LNCaP clone FGC (cell line): Measurements from ENCODE around the gene AP3B2.

Experiments
- DNase-seq: peaks from one replicate; pipeline ENCODE4 v3.0.0-alpha.2; 2011; ENCODE audit warnings: low read depth
- H3K4me3 ChIP-seq: 2 replicates; pipeline ENCODE4 v1.5.1; 2011; ENCODE audit warnings: mild to moderate bottlenecking, low read depth, low read length, control low read depth
- CTCF ChIP-seq: IDR thresholded peaks from 2 replicates; pipeline ENCODE4 v1.5.1; 2012; ENCODE audit warnings: mild to moderate bottlenecking; ENCODE audit not compliant: control insufficient read depth, insufficient read depth; ENCODE audit errors: extremely low read depth

The AP3B2 gene

DNA sequence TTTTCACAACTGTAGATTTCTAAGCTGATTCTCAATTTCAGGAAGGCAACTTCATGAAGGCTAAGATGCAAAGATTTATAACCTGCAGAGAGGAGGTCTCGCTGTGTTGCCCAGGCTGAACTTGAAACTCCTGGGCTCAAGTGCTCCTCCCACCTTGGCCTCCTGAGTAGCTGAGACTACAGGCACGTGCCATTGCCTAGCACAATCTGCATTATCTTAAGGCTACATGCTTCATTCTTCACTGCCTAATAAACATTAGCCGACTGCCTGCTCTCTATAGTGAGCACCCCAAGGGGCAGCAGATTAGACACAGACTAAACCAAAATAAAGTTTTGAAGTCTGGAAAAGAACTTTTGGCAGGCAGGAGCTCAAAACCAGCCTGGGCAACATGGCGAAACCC, 79.6 kb downstream of the AP3B2 start:
- no peak overlapping the region for H3K4me3 ChIP-seq
- TF ChIP-seq CTCF, result no peak
- DNase-seq, result no peak

DNA sequence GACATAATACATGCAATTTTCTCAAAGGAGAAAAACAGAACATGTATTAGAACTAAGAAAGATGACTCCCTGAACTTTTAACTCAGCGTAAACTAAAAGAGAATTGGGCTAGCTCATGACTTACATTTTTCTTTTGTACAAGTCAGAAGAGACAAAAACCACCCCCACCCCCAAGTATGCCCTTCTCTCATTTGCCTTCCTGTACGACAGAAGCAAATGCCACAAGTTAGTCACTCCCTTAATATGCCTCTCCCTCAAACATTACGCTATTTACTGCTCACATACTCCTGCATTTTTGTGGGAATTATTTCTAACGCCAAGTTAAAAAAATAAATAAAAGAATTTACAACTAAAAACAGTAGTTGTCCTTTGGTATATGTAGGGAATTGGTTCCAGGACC, 84.5 kb downstream of the AP3B2 start:
- TF ChIP-seq CTCF, result no peak
- no peak overlapping the region for H3K4me3 ChIP-seq
- no peak for DNase-seq

DNA sequence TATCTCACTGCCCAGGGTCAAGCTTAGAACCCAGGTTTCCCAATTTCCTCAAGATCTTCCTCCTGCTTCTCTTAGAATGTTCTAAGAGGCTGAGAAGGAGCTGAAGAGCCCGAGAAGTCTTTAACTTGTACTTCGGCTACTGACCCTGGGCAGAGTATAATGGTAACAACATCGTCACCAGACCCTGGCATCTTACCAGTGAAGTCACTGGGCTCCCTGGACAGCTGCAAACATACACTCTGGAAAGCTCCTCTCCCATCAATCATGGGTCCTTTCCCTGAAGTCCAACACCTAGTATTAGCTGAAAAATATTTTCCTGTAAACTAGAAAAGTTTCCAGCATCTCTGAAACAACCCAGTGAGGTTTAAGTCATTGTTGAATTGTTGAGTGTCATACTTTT, 85.2 kb downstream of the AP3B2 start:
- TF ChIP-seq CTCF, result no peak
- H3K4me3 ChIP-seq, result no peak overlapping the region
- DNase-seq, result peak; percentile 10

DNA sequence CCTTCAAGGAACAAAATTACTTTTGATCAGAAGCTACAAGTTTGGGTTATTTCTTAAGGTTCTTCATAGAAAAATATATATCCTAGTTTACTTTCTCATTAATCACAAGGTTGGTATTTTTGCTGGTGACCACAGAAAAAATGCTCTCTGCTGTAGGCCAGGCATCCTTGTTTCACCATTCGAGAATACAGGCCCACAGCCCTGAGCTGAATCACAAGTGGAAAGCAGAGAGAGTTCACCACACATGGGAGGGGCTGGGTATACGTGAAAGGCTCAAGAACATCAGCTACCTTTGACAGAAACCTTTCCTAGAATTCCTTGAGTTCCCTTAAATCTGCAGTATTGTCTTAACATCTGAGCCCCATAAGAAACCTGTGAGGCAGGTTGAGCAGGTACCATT, 85.7 kb downstream of the AP3B2 start:
- TF ChIP-seq CTCF, result no peak
- peak; percentile 28 for DNase-seq
- no peak overlapping the region for H3K4me3 ChIP-seq

DNA sequence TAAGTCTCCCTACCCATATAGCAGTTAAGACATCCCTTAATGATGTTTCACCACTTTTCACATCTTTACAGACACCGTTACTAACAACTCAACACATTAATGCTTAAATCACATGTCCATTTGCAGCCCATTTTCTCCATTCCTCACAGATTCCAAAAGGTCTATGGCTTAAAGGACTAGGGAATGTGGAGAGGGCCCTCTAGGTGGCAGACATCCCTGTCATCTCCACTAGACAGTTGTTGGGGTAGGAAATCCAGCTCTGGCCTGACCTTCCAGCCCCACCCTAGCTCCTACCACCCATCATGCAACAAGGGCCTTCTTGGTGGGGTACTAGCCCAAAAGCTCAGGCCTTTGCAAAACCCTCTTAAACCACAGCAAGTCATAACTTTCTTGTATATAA, 87.7 kb downstream of the AP3B2 start:
- TF ChIP-seq CTCF, result no peak
- DNase-seq, result no peak
- no peak overlapping the region for H3K4me3 ChIP-seq

- no peak for TF ChIP-seq CTCF
- H3K4me3 ChIP-seq, result no peak overlapping the region
- no peak for DNase-seq
Observed at GRCh38 chr15:82613747-82614146, 95.9 kb downstream of the AP3B2 start.

DNA sequence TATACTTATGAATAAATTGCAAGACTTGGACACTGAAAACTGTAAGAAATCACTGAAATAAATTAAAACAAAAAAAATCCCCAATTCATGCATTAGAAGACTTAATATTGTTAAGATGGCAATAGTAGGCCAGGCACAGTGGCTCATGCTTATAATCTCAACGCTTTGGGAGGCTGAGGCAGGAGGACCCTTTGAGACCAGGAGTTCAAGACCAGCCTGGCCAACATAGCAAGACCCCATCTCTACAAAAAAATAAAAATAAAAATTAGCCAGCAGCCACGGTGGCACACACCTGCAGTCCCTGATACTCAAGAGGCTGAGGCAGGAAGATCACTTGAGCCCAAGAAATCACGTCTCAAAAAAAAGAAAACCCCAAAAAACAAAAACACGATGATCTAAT, 98.3 kb downstream of the AP3B2 start:
- H3K4me3 ChIP-seq, result no peak overlapping the region
- no peak for DNase-seq
- TF ChIP-seq CTCF, result no peak
